AG04449 (cell line): Measurements from ENCODE around the gene OPN3.

Experiments
- CTCF ChIA-PET: fragments of 350-600 bp; formaldehyde crosslinking; extraction: SDS; loops from one replicate; lab custom pipeline; 2021; ENCODE audit warnings: antibody characterized with exemption; lab: Yijun Ruan, JAX
- POLR2A ChIA-PET: fragments of 400-600, 350-600 bp; formaldehyde crosslinking; extraction: SDS; loops from one replicate; lab custom pipeline; 2020; ENCODE audit warnings: antibody characterized with exemption, inconsistent platforms; lab: Yijun Ruan, JAX
- DNase-seq: peaks from one replicate; pipeline ENCODE4 v3.0.0-alpha.2; 2010; ENCODE audit warnings: low read depth, low spot score
- H3K4me3 ChIP-seq: 2 replicates; pipeline ENCODE4 v1.5.1; 2011; ENCODE audit warnings: low read depth, mild to moderate bottlenecking, control low read depth, low read length
- TF ChIP-seq, protein P1 (sequence below): IDR thresholded peaks from one replicate; pipeline ENCODE4 v1.5.1; 2011; ENCODE audit warnings: mild to moderate bottlenecking, moderate library complexity, low read length, control low read depth, inconsistent platforms; ENCODE audit not compliant: insufficient read depth; ENCODE audit errors: missing control alignments

OPN3 gene

DNA sequence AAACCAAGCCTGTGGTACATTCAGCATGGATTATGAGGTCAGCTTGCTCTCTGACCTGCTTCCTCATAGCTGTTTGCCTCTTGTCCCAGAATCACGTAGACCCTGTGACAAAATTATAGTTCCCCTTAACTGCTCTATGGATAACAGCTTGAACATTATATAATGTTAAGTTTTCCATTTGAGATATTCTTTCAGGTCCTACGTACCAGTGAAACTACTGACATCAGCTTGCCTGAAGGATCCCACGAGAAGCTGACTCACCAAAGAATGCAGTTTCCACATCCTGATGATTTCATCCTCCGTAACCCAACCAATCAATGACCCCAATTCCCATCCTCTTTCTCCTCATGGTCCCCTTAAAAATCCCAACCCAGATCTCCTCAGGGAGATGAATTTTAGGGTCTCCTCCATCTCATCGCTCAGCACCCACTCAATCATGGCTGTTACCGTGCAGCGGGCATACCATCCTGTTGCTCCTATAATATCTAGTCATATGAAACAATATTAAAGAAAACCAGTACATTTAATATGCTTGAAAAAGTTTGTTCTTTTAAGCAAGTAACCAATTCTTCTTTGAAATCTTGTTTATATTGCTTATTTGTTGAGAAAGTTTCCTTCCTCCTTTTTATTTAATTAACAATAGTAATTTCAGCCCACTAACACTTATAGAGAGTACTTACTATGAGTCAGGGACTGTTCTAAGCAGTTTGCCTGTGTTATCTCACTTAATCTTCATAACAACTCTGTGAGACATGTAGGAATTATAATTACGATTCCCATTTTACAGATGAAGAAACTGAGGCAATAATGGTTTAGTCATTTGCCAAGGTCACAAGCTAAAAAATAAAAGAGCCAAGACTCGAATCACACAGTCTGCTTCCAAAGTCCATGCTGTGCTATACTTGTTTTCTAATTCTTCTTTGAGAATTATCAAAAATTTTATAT is 27.4 kb downstream of the OPN3 start:
- ChIA-PET CTCF (interaction anchor here (0.8 to 7.1 kb wide), 20 partner anchors 8 to 385 kb away, joined by 3 to 84 read pairs (median 18); partner anchors contain the start of genes EXO1, KMO and MAP1LC3C), POLR2A (interaction anchor here (1.0 kb wide), 1 partner anchor 235 kb away, joined by 3 read pairs; the partner anchor contains the start of gene EXO1)
- TF ChIP-seq, protein P1, sequence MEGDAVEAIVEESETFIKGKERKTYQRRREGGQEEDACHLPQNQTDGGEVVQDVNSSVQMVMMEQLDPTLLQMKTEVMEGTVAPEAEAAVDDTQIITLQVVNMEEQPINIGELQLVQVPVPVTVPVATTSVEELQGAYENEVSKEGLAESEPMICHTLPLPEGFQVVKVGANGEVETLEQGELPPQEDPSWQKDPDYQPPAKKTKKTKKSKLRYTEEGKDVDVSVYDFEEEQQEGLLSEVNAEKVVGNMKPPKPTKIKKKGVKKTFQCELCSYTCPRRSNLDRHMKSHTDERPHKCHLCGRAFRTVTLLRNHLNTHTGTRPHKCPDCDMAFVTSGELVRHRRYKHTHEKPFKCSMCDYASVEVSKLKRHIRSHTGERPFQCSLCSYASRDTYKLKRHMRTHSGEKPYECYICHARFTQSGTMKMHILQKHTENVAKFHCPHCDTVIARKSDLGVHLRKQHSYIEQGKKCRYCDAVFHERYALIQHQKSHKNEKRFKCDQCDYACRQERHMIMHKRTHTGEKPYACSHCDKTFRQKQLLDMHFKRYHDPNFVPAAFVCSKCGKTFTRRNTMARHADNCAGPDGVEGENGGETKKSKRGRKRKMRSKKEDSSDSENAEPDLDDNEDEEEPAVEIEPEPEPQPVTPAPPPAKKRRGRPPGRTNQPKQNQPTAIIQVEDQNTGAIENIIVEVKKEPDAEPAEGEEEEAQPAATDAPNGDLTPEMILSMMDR, result no peak
- H3K4me3 ChIP-seq, result no peak overlapping the region
- DNase-seq, result no peak

DNA sequence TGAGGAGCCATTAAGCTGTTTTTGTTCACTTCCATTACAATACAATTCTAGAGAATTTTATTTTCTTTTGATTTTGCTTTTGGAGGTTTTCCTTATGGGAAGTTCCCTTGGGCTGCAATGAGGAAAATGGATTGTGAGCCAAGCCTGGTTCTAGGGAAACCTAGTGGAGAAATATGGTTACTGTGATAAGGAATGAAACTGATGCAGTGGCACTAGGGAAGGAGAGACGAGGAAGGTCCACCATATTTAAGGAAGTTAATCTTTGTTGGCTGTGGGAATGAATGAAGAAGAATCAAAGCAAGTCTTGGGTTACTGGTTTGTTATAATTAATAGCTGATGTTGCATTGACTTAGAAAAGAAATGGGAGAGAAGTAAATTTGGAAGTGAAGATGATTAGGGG is 28.4 kb downstream of the OPN3 start:
- ChIA-PET POLR2A (no interaction called here), CTCF (interaction anchor here (0.8 to 7.1 kb wide), 35 partner anchors 9 to 386 kb away, joined by 3 to 84 read pairs (median 8); partner anchors contain the start of genes EXO1, KMO and MAP1LC3C)
- DNase-seq, result no peak
- TF ChIP-seq, protein P1, result no peak
- H3K4me3 ChIP-seq, result no peak overlapping the region

DNA sequence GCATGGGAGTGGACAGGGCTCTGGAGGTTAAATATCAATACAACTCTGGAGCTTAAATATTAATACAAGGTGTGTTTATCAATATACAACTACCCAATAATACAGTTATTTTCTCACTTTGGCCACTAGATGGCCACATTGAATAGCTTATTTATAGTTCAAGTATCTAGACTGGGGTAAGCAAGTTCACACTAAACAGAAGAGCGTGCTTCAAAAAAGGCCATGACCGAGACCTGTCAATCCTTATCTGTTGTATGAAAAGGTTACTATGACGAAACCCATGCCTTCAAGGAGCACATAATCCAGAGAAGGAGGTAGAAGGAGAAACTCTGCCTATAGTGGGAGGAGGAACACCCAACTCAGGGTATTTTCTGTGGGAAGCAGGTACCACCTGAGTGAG is 29.1 kb downstream of the OPN3 start:
- ChIA-PET CTCF (interaction anchor here (0.6 to 7.1 kb wide), 50 partner anchors 9 to 1517 kb away, joined by 3 to 84 read pairs (median 5); partner anchors contain the start of genes CHML, EXO1, KMO and MAP1LC3C), POLR2A (interaction anchor here (1.1 kb wide), 1 partner anchor 232 kb away, joined by 3 read pairs; no protein-coding TSS in a partner anchor)
- DNase-seq, result no peak
- TF ChIP-seq, protein P1, result peak; percentile 44
- H3K4me3 ChIP-seq, result no peak overlapping the region

DNA sequence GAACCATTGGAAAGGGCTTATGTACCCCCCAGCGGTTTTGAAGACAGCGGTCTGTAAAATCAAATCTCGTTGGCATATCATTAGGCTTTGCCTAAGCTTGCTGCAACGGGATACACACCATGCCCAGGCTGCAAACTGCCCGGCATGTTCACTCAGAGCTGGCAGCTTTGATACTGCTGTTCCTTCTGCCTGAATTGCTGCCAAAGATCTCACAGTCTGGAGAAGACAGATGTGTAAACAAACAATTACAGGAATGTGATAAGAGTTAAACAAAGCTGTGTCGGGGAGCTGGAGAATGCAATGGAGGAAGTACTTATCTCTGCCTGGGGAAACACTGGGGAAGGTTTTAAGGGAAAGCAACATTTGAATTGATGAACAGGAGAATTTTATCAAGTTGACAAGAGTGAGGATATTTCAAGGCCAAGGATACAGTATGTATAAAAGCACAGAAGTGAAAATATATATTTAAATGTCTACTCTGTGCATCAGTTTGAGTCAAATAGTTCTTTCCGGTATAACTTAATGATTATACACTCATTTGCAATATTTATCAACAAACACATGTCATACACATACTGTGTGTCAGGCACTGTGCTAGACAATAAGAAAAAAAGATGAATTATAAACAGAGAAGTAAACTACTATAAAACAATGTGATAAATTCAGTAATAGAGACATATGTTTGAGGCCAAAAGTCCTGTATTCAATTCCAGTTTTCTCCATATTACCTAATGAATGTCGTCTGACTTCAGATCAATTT is 29.9 kb downstream of the OPN3 start:
- no peak for DNase-seq
- POLR2A ChIA-PET, result interaction anchor here (0.6 to 1.1 kb wide), 2 partner anchors 80 to 232 kb away, joined by 3 read pairs; no protein-coding TSS in a partner anchor
- no peak overlapping the region for H3K4me3 ChIP-seq
- CTCF ChIA-PET, result interaction anchor here (0.6 to 7.1 kb wide), 43 partner anchors 8 to 1518 kb away, joined by 3 to 84 read pairs (median 7); partner anchors contain the start of genes CHML, EXO1, KMO and MAP1LC3C
- TF ChIP-seq, protein P1, result no peak

DNA sequence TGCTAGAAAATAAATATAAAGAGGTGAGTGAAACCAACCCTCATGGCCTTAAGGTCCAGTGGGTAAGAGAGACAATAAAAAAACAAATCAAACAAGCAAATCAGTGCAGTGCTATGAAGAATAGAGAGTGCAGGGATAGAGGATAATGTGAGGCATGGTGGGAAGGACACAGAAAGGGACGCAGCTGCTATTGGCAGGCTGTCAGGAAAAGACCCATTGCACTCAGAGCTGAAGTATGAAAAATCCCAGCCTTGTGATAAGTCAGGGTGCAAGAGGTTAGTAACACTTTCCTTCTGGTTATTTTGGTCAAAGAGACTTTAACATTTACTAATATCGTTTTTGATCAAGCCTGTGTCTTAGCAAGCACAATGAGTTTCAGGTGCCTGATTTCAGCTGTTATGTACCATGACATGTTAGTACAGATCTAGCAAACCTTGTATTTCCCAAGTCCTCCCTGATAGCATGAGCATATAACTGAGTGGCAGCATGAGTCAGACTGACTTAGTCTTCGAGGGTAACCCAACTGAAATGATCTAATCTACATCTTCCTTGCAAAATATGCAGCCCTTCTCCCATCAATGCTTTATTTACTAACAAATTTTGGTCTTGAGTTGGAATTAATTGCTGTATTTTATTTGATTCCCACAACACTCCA is 31.7 kb downstream of the OPN3 start:
- POLR2A ChIA-PET, result interaction anchor here (0.7 kb wide), 1 partner anchor 230 kb away, joined by 3 read pairs; no protein-coding TSS in a partner anchor
- TF ChIP-seq, protein P1, result no peak
- CTCF ChIA-PET, result interaction anchor here (0.6 to 3.5 kb wide), 3 partner anchors 15 to 81 kb away, joined by 3 to 11 read pairs (median 3); no protein-coding TSS in a partner anchor

More for the DNA sequence above, 31.7 kb downstream of the OPN3 start:
- no peak for DNase-seq
- H3K4me3 ChIP-seq, result no peak overlapping the region
